Stimulated activated CD8-positive, alpha-beta memory T cell treated with anti-CD3 and anti-CD28 coated beads, Interleukin-4, amount 100 ng/mL, for 24 hours (primary cell): Measurements from ENCODE around the gene DARS1.
"Not testable (repeated sequence)": the region's sequence is repeated elsewhere in the genome, so short reads cannot be mapped to it uniquely, and the experiment has no call there.

Source experiments
- DNase-seq: peaks from one replicate; pipeline ENCODE4 v3.0.0-alpha.2; 2020; ENCODE audit warnings: low read depth

DARS1 gene

GRCh38 chr2:135945526-135945925 is 39.9 kb downstream of the DARS1 start:
- no peak for DNase-seq

DNA sequence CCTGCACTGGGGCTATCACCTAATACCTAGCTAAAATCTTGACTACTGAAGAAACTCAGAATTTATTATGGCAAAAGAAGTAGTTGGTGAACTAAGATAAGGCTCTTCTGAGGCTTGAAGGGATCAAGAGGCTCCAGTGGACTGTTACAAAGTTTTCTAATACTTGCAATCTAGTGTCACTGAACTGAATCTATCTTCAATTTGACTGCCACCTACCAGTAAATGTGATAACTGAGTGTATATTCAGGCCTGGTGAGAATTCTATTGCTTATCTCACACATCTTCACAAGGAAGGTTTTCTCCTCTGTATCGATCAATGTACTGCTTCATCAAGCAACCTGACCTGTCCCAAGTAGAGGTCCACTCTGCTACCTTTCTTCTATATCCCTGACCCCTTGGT is 40.8 kb downstream of the DARS1 start:
- DNase-seq = no peak

GRCh38 chr2:135942936-135943688 is 42.3 kb downstream of the DARS1 start:
- DNase-seq = no peak

DNA sequence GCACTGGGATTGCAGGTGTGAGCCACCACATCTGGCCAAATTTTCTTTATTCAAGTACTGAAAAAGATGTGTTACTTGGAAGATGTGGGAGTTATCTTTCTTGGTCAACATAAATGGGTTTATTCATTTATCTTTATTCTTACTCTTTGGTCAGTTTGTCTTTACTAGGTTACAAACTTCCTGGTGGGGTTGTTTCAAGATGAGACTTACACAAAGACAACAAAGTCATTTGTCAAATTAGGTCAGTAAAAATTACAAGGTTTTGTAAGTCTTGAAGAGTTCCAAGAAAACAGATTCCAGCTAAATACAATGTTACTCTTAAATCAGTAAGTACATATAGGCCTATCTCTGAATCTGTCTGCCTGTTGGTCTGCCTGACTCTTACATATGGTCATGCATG is 48.9 kb downstream of the DARS1 start:
- no peak for DNase-seq

- DNase-seq = no peak
Measured at GRCh38 chr2:135935914-135936313, 49.5 kb downstream of the DARS1 start.

DNA sequence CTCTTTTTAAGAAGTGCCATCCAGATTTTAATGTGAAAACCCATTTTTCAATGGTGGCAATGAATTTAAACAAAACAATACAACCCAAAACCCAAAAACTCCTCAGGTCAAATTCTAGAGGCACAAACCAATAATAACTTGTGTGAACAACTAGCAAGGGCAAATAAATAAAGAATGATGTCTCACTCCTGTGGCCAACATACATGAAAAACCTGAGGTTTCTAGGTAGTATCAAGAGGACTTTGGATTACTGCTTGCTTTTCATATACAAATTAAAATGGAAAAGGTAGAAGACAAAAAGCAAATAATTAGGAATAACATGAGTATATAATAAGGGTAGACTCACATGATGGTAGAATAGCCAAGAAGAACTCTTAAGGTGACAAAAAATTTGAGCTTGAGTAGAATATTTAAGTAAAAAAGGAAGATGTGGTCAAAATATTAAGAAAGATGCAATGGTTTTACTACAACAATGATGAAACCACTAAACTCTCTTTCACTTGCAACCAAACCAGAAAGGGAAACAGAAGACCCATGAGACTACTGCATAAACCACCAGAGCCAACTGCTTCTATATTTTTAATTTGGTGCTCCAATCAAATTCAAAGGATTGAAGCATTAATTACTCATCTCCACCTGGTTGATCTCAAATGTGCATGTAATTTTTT is 53.5 kb downstream of the DARS1 start:
- DNase-seq = no peak

DNA sequence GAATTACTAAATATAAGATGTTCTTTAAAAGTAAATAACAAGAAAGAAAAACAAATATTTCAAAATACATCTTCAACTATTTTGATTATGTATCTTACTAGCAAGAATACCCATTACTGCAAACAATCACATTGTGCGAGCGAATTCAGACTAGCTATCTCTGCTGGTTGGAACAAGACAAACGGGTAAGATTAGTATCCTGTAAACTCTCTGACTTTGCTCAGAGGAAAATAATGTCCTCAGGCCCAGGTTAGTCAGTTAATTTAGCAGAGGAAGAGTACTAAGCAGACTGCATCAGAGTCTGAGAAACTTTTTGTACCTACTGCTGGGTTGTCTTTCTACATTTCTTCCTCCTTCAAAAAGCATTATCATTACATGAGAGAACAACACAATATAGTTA is 58.8 kb downstream of the DARS1 start:
- DNase-seq = no peak

DNA sequence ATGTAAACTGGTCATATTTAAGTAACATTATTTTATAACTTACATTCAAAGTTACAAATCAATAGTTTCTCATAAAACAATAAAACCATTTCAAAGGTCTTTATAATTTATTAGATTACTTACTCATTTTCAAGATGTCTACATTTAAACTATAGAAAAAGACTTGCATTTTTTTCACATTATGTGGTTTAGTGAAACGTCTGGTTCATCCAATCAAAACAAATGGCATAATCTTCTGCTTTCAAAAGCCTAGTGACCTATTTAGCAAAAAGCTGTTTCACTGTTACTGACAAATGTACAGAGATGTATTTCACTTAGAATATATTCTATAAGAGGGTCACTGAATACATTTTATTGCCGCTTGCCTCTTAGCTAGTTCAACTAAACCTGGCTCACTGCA is 59.9 kb downstream of the DARS1 start:
- DNase-seq = no peak

- DNase-seq = no peak
Measured at GRCh38 chr2:135916207-135916606, 69.2 kb downstream of the DARS1 start.

GRCh38 chr2:135914485-135914884 is 70.9 kb downstream of the DARS1 start:
- DNase-seq = no peak

DNA sequence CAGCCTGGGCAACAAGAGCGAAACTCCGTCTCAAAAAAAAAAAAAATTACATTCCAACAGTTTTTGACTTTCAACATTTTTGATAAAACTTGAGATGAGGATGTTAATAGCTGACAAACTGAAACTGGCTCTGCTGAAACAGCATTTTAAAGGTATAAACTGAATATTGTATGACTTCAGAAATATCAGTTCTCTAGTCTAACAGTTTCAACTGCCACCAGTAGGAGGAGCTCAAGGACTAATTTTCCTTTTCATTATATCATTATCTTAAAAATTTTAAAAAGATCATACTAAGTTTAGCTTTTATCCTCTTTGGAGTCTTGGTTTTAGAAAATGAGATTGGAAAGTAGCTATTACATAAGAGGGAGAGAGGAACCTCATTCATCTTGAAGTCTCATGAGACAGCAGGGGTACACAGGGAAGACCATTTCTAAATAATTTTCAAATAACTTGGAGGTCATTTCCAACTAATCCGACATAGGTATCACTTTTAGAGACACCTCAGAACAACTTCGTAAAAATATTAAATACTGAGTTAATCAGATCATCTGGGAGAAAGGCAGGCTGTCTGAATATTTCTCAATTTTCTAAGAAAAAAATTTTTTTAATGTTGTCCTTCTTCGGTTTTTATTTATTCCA is 71.6 kb downstream of the DARS1 start:
- no peak for DNase-seq

DNA sequence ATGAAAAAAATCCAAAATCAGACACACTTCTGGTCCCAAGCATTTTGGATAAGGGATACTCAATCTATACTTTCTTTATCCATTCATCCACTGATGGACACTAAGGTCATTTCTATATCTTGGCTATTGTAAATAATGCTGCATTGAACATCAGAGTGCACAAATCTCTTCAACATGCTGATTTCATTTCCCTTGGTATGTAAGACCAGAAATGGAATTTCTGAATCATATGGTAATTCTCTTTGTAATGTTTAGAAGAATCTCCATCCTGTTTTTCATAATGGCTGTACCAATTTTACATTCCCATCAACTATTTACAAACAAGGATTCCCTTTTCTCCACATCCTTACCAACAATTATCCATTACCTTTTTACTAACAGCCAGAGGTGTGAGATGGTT is 75.5 kb downstream of the DARS1 start:
- no peak for DNase-seq

DNA sequence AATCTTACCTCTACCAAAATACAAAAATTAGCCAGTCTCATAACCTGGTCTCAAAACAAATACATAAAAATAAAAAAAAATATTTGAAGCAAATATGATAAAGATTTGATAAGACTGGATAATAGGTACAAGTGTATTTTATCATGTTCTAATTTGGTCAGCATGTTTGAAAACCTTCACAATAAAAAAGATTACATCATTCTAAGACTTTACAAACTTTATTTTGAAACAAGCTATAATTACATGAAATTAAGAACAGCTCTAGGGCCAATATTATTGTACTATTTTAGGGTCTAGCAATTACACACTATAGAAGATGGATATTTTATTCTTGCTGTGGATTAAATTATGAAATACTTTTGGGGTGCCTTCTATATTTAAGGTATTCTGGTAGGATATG is 79.7 kb downstream of the DARS1 start:
- no peak for DNase-seq

DNA sequence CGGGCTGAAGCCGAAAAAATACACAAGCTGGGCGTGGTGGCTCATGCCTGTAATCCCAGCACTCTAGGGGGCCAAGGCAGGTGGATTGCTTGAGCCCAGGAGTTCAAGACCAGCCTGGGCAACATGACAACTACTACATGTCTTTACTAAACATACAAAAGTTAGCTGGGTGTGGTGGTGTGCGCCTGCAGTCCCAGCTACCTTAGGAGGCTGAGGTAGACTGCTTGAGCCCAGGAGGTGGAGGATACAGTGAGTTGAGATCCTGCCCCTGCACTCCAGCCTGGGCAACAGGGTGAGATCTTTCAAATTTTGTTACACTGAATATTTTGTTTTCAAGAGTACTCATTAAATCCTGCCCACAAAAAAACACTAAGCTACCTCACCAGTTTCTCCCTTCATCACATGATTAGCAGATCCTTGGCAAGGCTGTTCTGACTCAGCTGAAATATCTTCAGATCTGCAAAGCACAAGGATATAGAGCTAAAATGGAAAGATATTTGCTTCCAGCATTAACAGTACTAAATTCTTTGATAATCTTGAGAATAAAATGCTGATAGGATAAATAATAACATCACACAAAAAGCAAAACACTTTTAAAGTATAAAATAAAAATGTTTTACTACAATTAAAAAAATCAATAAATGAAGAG is 81.0 kb downstream of the DARS1 start:
- DNase-seq = no peak

GRCh38 chr2:135903650-135904049 is 81.8 kb downstream of the DARS1 start:
- no peak for DNase-seq

DNA sequence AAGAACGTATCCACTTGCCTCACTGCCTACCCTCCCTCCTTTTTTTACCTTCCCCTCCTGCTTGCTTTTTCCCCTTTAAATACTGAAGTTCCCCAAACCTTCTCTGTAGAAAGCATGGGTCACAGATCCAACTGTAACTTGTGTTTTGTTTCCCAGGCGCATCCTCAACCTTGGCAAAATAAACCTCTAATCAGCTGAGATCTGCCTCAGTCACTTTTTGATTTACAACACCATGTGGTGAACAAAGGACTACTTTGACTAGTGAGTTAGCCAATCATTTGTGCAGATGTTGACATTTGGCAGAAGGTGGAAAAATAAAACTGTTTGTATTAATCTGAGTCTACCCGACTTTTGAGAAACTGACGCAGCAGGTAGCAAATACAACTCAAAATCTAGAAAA is 85.9 kb downstream of the DARS1 start:
- no peak for DNase-seq

DNA sequence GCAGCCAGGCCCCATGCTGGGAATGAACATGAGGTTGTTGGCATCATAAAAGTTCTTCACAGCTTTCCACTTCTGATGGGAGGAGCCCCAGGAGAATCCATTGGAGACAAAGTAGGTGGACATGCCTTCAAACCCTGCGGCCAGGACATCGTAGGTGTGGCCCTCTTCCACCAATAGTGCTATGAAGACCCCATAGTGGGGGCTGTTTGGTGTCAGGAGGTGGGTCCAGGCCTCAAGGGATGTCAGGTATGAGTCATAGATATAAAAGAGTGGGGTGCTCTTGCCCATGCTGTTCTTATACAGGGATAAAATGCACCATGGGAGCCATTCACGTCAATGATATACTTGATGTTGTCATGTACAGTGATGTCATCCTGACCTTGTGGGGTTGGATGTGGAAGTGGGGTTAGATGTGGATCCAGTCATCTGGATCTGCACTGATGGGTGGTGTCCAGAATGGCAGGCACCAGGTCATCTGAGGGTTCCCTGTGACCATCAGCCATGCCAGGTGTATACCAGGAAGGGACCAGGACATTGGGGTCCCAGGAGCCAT is 87.1 kb downstream of the DARS1 start:
- no peak for DNase-seq

- DNase-seq = no peak
Measured at GRCh38 chr2:135894930-135895329, 90.5 kb downstream of the DARS1 start.

DNA sequence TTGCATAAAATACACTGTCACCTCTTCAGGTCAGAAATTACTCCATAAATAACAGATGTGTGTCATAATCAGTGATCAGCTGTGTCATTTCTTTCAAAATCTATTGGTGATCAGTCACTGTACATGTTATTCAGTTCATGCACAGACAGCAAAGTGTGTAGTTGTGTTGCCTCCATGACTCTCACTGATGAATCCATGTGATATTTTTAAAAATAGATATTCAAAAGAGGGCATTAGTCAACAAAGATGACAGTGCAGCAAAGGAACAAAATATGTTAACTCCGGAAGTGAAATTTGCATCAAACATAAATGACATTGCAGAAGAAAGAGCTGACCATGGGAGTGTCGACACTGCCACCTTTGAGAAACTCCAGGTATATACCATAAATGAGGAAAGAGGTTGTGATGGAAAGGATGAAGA is 92.0 kb downstream of the DARS1 start:
- no peak for DNase-seq

DNA sequence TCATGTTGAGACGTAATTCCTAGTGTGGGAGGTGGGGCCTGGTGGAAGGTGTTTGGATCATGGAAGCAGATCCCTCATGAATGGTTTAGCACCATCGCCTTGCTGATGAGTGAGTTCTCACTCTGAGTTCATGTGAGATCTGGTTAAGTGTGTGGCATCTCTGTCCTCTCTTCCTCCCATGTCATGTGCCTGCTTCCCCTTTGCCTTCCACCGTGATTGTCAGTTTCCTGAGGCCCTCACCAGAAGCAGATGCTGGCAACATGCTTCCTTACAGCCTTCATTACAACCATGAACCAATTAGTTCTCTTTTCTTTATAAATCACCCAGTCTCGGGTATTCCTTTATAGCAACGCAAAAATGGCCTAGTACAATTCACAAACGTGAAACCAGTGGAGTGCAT is 94.6 kb downstream of the DARS1 start:
- no peak for DNase-seq

DNA sequence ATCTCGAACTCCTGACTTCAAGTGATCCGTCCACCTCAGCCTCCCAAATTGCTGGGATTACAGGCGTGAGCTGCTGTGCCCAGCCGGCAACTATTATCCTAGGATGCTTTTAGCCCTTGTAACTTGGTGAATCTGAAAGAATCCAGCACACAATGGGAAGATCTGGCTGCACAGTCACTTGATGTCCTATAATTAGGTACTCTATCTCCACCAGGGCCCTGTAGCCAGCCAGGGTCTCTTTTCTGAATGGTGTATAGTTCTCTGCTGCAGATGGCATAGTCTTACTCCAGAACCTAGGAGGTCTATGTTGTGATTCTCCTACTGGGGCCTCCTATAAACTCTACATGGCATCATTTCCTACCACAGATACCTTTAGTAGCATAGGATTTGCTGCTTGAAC is 95.3 kb downstream of the DARS1 start:
- no peak for DNase-seq

- DNase-seq = not testable (repeated sequence)
Measured at GRCh38 chr2:135888587-135888986, 96.8 kb downstream of the DARS1 start.

DNA sequence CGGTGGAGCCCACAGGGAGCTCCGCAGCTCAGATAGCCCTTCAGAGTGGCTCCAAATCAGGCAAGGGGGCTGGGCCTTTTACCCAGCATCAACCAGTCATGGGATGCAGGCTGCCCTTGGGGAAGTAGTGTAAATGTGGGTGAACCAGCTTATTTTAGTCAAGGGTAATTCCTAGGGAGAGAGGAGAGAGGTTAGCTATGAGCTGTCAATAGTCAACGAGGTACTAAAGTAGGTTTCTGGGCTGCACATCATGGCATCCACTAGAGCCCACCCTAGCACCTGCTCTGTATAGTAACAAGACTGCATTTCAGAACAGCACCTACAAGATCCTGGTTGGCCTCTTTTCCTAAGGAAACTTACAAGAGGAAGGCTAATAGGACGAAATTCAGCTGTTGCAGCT is 99.7 kb downstream of the DARS1 start:
- DNase-seq = no peak
